ENCODE data around the gene NRL. TPM values are rescaled to one million over a fixed set of nuclear protein-coding genes. Genes with fewer than 3 reads are reported as not detected.

Gene NRL
- total RNA-seq, 1 donor from 2014 or later = 0.54 TPM

GRCh38 chr14:24127673-24128072 is 12.9 kb upstream of the NRL start:
- Mint-ChIP-seq H3K4me3 (no peak overlapping the region), H3K36me3 (no peaks in the 10 kb centered on the region)

GRCh38 chr14:24126939-24127338 is 12.2 kb upstream of the NRL start:
- Histone ChIP-seq H3K9me3 (ENCODE audit: low read depth) (no peaks in the 10 kb centered on the region), H3K27me3 (no peaks in the 10 kb centered on the region), H3K27ac (no peak overlapping the region), H3K4me2 (no peak overlapping the region), H3K9ac (no peak overlapping the region), H3F3A (ENCODE audit: low read depth) (no peaks in the 10 kb centered on the region), H3K4me1 (no peaks in the 10 kb centered on the region), H3K79me2 (ENCODE audit: low read depth) (no peaks in the 10 kb centered on the region), H2AFZ (replicated peaks) (no peak overlapping the region), H3K4me3 (no peak overlapping the region), H4K20me1 (ENCODE audit: low read depth) (no peaks in the 10 kb centered on the region), H3K36me3 (no peaks in the 10 kb centered on the region)
- DNase-seq (ENCODE audit: low spot score) = no peak
- Mint-ChIP-seq H3K27me3 (ENCODE audit: insufficient read depth, low read depth) (no peaks in the 10 kb centered on the region), H3K27ac (no peak overlapping the region), H3K36me3 (no peaks in the 10 kb centered on the region), H3K4me3 (no peak overlapping the region), H3K4me1 (no peaks in the 10 kb centered on the region), H3K9me3 (no peaks in the 10 kb centered on the region)
- TF ChIP-seq EZH2phosphoT487 (IDR thresholded peaks at IDR 0.05) (no peak), EZH2 (IDR thresholded peaks at IDR 0.05) (no peak), CTCF (IDR thresholded peaks at IDR 0.05) (no peak)

More at GRCh38 chr14:24127673-24128072, 12.9 kb upstream of the NRL start:
- H3K9me3 Mint-ChIP-seq = no peaks in the 10 kb centered on the region
- Histone ChIP-seq H3K36me3 (no peaks in the 10 kb centered on the region), H3K4me2 (no peak overlapping the region), H3K79me2 (ENCODE audit: low read depth) (no peaks in the 10 kb centered on the region), H3K27ac (no peak overlapping the region), H3K9me3 (ENCODE audit: low read depth) (no peaks in the 10 kb centered on the region), H2AFZ (replicated peaks) (no peak overlapping the region), H3K9ac (no peak overlapping the region), H3K27me3 (no peaks in the 10 kb centered on the region), H4K20me1 (ENCODE audit: low read depth) (no peaks in the 10 kb centered on the region), H3K4me3 (no peak overlapping the region), H3F3A (ENCODE audit: low read depth) (no peaks in the 10 kb centered on the region), H3K4me1 (no peaks in the 10 kb centered on the region)
- H3K27ac Mint-ChIP-seq = no peak overlapping the region
- H3K4me1 Mint-ChIP-seq = no peaks in the 10 kb centered on the region
- H3K27me3 Mint-ChIP-seq (ENCODE audit: insufficient read depth, low read depth) = peaks cover 4% of the 10 kb centered on the region
- no peak for TF ChIP-seq EZH2 (IDR thresholded peaks at IDR 0.05)
- no peak for TF ChIP-seq CTCF (IDR thresholded peaks at IDR 0.05)
- TF ChIP-seq EZH2phosphoT487 (IDR thresholded peaks at IDR 0.05) = no peak
- no peak for DNase-seq (ENCODE audit: low spot score)

- no peaks in the 10 kb centered on the region for H3K9me3 ChIP-seq (ENCODE audit: low read depth)
- no peak overlapping the region for H3K9ac ChIP-seq
- H3K27ac Mint-ChIP-seq = peak overlapping the region; percentile 29
- H3K36me3 Mint-ChIP-seq = peaks cover 9% of the 10 kb centered on the region
- no peaks in the 10 kb centered on the region for H3K79me2 ChIP-seq (ENCODE audit: low read depth)
- H3K9me3 Mint-ChIP-seq = no peaks in the 10 kb centered on the region
- H3K4me1 ChIP-seq = no peaks in the 10 kb centered on the region
- no peaks in the 10 kb centered on the region for H4K20me1 ChIP-seq (ENCODE audit: low read depth)
- H3K4me1 Mint-ChIP-seq = no peaks in the 10 kb centered on the region
- no peak overlapping the region for H3K4me3 ChIP-seq
- no peak for TF ChIP-seq EZH2 (IDR thresholded peaks at IDR 0.05)
- no peak for TF ChIP-seq CTCF (IDR thresholded peaks at IDR 0.05)
- H3K4me3 Mint-ChIP-seq = no peak overlapping the region
- H2AFZ ChIP-seq (replicated peaks) = no peak overlapping the region
- H3K4me2 ChIP-seq = no peak overlapping the region
- no peaks in the 10 kb centered on the region for H3K27me3 Mint-ChIP-seq (ENCODE audit: insufficient read depth, low read depth)
- no peaks in the 10 kb centered on the region for H3F3A ChIP-seq (ENCODE audit: low read depth)
- H3K27me3 ChIP-seq = no peaks in the 10 kb centered on the region
- H3K27ac ChIP-seq = no peak overlapping the region
- DNase-seq (ENCODE audit: low spot score) = no peak
- H3K36me3 ChIP-seq = no peaks in the 10 kb centered on the region
These were observed 9.0 kb upstream of the NRL start for GRCh38 chr14:24123424-24124417.
